GM21367 (cell line): ENCODE measurements around the gene SNPH.

Source experiments
- ATAC-seq: cut with Tn5 transposase; IDR thresholded peaks from one replicate; pipeline ENCODE4 v1.9.1; 2021; ENCODE audit not compliant: unreplicated experiment

SNPH gene

DNA sequence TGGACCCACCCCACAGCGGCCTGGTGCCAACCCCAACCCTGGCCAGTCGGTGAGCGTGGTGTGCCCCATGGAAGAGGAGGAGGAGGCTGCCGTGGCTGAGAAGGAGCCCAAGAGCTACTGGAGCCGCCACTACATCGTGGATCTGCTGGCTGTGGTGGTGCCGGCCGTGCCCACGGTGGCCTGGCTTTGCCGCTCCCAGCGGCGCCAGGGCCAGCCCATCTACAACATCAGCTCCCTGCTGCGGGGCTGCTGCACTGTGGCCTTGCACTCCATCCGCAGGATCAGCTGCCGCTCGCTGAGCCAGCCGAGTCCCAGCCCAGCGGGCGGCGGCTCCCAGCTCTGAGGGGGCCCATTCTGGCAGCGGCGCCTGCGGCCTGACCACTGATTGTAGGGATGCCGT is 39.6 kb downstream of the SNPH start:
- ATAC-seq, result no peak

DNA sequence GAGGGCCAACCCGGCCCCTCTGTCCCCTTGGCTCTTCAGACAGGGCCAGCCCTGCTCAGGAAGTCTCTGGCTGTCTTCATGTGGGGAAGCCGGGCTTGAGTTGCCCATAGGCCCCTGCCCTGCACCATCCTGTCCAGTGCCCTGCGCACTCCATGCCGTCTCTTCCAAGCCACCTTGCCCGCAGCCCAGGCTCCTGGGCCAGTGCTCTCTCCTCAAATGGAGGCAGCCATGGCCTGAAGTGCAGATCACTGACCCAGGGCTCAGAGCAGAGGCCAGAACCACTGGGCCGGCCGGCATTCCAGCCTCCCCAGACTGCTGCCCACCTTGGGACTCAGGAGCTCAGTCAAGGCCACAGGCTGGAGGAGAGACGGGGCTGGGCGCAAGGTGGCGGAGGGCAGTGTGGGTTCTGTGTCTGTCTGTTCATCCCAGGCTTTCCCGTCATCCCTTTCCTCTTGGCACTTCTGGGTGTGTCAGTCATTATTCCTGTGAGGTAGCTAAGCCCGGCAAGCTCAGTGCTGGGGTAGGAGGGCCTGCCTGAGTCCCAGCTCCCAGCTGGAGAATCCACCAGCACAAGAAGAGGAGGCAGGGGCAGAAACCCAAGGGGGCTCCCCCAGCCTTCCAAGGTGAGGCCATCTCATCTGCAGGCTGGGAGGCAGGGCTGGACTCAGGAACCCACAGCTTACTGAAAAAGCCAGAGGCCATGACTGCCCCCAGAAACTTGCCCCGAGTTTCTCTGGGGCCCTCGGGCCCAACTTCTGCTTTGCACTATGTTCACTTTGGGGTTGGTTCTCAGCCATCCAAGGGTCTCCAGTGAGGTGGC is 40.4 kb downstream of the SNPH start:
- ATAC-seq, result no peak

- ATAC-seq, result no peak
These were observed 41.1 kb downstream of the SNPH start for GRCh38 chr20:1307171-1307570.

DNA sequence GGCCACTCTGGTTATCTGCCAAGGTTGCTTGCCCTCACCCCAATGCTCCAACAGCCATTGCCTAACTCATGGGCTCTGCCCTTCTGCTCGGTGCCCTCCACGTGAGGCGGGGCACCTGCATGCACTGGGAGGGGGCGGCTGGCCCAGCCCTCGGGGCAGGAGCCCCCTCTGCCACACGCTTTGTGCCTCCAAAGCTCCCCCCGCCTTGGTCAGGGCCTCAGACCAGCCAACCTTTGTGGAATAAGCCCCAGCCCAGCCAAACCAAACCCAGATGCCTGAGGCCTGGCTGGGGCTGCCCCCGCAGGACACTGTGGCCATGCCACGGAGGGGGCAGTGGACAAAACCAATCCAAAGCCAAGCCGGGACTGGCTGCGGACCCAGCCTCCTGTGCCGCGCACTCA is 41.5 kb downstream of the SNPH start:
- no peak for ATAC-seq

DNA sequence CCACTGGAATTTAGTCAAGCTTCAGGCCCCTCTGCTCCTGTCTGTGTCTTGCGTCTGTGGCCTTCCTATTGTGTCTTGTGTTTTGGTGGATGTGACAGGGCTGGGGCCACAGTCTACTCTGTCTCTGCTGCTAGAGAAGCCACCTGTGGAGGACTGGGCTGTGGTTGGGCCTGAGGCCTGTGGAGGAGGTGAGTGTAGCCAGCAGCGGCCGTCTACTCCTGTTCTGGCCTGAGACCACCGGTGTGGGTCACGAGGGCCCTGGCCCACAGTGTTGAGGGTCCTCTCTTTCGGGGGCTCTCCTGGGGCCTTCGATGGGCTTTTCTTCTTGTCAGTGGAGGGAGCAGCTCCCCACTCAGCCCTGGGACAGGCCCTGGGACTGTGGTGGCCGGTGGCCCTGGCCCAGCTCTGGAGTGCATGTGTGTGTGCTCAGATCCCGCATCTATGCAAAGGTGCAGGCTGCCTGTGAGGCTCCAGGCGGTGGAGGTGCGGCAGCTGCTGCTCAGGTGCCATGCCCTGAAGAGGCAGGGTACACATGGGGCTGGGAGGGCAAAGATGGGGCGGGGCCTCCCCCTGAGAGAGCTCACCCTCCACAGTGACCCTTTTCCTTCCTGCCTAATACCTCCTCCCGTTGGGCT is 42.1 kb downstream of the SNPH start:
- no peak for ATAC-seq

GRCh38 chr20:1308702-1309095 is 42.6 kb downstream of the SNPH start:
- ATAC-seq, result no peak

GRCh38 chr20:1309439-1309847 is 43.3 kb downstream of the SNPH start:
- no peak for ATAC-seq

DNA sequence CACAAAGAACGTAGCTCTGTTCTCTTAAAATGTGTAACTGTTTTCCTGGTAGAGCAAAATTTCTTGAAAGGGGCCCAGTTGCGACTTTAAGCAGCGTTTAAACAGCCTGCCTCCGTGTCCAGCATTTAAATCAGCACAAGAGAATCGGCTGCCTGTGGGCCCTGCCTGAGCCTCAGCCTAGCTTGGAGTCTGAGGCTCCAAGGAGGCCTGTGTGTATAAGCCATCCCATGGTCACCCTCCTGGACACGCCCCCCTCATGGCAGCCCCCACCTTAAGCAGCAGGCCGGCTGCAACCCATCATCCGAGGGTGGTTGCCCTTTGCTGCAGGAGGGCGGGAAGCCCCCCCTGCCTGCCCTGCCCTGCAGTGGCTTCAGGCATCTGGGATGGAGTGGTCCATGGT is 44.0 kb downstream of the SNPH start:
- no peak for ATAC-seq

DNA sequence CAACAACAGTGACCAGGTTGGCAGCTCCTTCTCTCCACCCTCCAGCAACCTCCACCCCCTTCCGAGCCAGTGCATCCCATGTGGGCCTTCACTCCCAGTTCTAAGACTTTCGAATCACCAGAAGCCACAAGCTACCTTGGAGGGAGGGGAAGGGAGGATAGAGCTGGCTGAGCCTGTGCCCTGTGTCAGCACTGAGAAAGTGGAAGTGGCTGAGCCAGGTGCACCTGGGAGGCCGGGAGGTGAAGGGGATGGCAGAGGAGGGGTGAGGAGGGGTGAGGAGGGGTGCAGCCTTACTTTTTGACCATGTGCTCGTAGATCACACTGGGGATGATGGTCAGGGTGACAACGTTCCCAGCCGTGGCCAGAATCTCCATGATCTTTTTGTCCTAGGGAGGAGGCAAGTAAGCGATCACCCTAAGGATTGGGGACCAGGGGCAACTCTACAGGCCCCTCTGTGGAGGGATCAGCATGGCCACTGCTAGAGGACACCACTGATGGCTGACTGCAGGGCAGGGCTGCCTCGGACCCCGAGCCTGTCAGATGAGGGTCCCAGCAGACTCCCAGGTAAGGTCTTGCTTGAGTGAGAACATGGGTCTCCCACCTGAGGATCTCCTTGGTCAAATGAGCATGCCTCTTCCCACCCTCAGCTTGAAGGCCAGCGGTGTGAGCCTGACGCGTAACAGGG is 44.6 kb downstream of the SNPH start:
- no peak for ATAC-seq

DNA sequence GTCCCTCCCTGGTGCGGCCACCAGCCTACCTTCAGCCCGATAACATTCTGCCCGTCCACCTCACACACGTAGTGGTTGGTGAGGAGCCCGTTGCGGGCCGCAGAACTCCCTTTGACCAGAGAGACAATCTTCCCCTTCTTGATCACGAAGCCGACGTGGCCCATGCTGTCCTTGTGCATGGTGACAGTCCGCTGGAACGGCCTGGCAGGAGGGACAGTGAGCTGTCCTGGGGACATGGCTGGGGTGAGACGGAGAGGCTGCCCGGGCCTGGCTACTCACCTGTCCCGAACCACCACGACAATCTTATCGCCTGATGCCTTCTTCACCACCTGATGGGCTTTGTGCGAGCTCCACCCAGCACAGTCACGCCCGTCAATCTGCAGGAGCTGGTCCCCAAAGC is 46.2 kb downstream of the SNPH start:
- ATAC-seq, result no peak

GRCh38 chr20:1312904-1313235 is 46.8 kb downstream of the SNPH start:
- no peak for ATAC-seq

GRCh38 chr20:1313236-1313964 is 47.3 kb downstream of the SNPH start:
- ATAC-seq, result no peak

- no peak for ATAC-seq
These were observed 49.7 kb downstream of the SNPH start for GRCh38 chr20:1315804-1316203.

DNA sequence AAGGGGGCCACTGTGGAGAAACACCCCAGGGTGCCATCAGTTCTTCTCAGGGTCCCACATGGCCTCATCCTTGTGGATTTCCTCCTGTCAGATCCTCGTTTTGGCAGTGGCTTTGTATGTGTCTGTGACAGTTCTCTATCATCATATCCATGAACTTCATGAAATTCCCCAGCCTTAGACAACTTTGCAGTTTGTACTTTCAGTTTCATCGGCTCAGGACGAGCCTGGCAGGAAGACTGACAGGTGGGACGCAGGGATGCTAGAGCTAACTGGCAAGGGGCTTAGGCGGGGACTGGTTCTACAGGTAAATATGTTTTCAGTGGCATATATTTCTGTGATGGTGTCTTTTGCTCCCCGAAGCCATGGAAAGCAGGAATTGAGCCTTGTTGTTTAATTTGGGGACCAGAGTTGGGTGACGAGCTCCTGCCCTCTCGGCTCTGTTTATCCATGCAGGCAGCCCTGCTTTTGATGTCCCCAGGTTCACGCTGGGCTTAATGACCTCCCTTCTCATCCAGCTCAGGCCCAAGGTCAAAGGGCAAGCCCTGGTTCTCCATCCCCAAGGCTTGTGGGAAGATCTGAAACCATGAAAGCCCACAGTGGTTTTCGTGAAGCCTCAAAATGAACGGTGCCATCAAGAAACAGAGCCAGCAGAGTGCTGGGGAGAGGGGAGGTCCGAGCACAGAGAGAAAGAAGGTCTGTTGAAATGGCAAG is 51.6 kb downstream of the SNPH start:
- no peak for ATAC-seq

DNA sequence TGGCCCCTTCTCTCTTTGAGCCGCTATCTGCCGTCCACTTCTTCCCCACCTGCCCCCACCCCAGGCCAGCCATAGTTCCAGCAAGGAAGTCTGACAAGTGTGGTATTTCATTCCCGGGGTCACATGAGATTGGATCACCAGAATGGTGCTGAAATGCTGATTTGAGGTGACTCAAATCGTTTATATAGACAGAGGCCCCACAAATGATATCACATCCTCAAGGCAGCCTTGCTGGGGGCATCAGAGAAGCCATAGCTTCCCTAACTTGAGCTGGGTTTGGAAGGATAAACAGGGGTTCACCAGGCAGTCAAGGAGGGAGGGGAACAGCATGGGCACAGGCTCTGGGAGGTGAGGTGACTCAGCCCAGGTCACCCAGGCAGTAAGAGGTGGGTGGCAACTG is 53.0 kb downstream of the SNPH start:
- no peak for ATAC-seq

DNA sequence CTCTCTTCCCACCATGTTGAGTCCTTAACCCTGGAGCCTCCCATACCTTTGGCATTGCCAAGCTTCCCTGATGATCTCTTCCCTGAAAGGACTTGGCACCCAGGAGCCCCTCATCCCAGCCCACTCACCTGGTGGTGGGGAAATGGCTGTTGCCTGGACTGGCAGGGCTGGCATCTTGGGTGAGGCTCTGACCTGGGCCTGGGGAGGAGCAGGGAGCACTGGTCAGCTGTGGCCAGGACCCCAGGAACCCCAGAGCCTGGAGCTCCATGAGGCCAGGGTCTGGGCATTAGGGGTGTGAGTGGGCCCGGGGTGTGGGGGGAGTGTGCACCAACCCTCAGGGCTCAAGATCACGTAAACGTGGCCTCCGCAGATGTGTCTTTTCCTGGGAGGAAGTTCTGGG is 53.4 kb downstream of the SNPH start:
- no peak for ATAC-seq

GRCh38 chr20:1320016-1320415 is 53.9 kb downstream of the SNPH start:
- no peak for ATAC-seq

GRCh38 chr20:1320902-1321653 is 55.0 kb downstream of the SNPH start:
- no peak for ATAC-seq

DNA sequence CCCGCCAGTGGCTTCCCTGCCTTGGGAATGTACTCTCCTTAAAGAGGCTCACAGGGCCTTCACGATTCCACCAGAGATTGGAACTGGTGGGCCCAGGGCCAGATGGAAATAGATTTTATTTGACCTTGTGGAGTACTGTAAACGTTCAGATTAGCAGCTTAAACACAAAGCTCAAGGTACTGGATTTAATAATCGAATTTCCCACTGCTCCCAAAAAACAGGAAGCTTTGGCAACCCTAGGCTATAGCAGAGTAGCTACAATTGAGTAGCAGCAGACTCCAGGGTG is 55.5 kb downstream of the SNPH start:
- no peak for ATAC-seq

DNA sequence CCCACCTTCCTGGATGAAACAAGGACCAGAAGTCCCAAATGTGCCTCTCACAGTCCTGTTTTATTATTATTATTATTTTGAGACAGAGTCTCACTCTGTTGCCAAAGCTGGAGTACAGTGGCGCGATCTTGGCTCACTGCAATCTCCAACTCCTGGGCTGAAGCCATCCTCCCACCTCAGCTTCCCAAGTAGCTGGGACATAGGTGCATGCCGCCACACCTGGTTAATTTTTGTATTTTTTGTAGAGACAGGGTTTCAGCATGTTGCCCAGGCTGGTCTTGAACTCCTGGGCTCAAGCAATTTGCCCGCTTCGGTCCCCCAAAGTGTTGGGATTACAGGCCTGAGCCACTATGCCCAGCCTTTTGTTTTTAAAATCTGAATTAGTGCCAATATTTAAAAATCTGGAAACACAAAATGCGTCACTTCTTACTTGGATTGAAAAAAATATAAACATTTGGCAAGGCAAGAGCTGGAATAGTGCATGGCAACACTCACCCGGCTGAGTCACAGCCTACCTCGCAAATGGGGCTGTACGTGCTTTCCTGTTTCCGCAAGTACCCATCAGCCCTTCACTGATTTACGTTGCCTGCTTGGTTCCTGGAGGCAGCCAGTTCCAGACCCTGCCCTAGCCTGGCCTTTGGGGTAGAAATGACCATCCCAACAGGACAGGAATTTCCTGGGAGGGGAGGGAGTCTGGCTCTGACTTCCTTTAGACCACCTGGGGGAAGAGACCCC is 56.6 kb downstream of the SNPH start:
- no peak for ATAC-seq
